HG03025 (cell line): Measurements from ENCODE around the gene CD177.
"Not testable (repeated sequence)": the region's sequence is repeated elsewhere in the genome, so short reads cannot be mapped to it uniquely, and the experiment has no call there.

Source experiments
- ATAC-seq: cut with Tn5 transposase; IDR thresholded peaks from one replicate; pipeline ENCODE4 v1.9.1; 2021; ENCODE audit warnings: mild to moderate bottlenecking, moderate library complexity; ENCODE audit not compliant: unreplicated experiment, low FRiP score

The CD177 gene

DNA sequence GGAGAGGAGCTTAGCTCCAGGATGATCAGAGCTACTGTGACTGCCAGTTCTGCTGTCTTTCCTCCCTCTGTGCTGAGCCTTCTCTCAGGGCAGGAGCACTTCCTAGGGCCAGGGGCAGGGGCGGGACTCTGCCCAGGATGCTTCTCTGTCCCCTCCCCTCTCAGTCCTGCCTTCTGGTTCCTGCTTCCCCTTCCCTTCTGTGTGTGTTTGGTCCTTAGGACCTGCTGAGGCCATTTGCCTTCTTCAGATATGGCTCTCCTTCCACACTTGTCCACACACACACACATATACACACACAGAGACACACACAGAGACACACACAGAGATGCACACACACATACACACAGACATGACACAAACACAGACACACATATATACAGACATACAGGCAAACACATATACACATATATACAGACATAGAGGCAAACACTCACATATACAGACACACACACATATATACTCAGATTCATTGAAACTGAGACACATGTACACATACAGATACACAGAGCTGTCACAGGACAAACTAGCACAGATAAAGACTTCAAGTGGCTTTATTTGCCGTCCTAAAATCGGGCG, 22.0 kb upstream of the CD177 start:
- ATAC-seq, result no peak

- no peak for ATAC-seq
Measured at GRCh38 chr19:43332058-43332922, 21.2 kb upstream of the CD177 start.

DNA sequence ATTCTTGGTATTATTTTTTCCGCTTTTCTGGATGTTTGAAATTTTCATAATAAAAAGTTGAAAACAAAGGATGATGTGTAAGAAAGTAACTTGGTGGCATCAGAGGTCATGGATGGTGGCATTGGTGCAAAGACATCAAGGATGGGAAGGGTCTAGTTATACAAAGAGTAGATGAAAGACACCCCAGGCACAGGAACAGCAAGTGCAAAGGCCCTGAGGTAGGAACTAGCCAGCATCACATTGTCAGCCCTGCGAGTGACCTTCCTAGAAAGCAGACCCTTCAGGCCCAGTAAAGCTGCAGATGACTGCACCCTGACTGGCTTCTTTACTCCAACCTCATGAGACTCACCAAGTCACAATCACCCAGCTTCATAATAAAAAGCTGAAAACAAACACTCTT, 17.0 kb upstream of the CD177 start:
- ATAC-seq, result not testable (repeated sequence)

- no peak for ATAC-seq
Measured at GRCh38 chr19:43337737-43338136, 15.7 kb upstream of the CD177 start.

GRCh38 chr19:43338530-43338929, 15.0 kb upstream of the CD177 start:
- no peak for ATAC-seq

- not testable (repeated sequence) for ATAC-seq
Measured at GRCh38 chr19:43339243-43339930, 14.1 kb upstream of the CD177 start.

DNA sequence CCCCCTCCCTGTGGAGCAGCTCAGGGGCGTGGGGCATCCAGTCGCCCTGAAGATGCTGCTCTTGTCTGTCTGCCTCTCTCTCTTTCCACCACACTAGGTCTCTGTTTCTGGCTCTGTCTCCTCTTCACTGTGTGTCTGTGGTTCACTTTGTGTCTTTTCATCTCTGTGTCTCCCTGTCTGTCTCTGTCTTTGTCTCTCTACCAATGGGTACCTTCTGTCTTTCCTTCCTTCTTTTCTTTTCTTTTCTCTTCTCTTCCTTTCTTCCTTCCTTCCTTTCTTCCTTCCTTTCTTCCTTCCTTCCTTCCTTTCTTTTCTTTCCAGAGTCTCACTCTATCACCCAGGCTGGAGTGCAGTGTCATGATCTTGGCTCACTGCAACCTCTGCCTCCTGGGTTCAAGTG, 13.4 kb upstream of the CD177 start:
- ATAC-seq, result not testable (repeated sequence)

DNA sequence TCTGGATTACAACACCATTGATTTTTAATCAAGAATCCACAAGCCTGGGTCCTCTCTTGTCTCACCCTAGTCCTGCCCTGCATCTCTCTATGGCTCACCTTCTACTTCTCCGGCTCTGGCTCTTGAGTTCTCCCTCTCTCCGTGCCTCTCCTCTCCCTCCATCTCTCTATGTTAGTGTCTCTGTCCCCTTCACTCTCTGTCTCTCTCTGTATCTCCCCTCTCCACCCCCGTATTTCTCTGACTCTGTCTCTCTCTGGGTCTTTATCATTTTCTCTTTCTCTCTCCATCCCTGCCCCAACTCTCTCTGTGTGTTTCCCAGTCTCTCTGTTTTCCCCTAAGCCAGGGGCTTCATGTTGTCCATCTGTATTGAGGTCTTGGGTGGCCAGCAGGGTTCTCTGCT, 12.4 kb upstream of the CD177 start:
- ATAC-seq, result not testable (repeated sequence)

GRCh38 chr19:43342104-43342503, 11.4 kb upstream of the CD177 start:
- ATAC-seq, result not testable (repeated sequence)

- not testable (repeated sequence) for ATAC-seq
Measured at GRCh38 chr19:43344347-43344925, 9.1 kb upstream of the CD177 start.

- not testable (repeated sequence) for ATAC-seq
Measured at GRCh38 chr19:43349813-43350212, 3.7 kb upstream of the CD177 start.

DNA sequence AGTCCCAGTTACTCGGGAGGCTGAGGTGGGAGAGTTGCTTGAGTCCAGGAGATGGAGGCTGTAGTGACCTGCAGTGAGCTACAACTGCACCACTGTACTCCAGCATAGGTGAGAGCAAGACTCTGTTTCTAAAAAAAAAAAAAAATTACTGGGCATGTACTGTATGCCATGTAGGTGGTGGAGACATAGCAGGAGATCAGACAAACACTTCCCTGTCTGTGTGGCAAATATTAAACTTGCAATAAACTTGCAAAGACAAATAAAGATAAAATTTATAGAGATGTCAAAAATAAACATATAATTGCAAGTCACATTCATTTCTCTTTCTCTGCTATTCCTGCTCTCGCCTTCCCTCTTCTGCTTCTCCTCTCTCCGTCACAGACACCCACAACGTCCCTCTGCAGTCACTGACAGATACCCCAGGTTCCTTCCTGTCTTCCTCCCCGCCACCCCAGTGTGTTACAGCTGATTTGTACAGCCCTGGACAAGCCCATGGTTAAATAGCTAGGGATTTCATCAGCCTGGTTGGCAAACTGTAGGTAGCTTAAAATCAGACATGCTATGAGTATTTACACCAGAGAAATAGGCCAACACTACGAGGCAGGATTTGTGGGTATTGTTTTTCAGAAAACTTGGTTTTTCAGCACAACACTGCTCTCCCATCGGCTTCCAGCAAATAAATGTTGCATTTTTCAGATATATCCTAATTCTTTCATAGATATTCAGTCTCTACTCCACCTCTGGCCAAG, 1.3 kb upstream of the CD177 start:
- no peak for ATAC-seq

GRCh38 chr19:43354305-43354627, 780 bp downstream of the CD177 start:
- no peak for ATAC-seq

DNA sequence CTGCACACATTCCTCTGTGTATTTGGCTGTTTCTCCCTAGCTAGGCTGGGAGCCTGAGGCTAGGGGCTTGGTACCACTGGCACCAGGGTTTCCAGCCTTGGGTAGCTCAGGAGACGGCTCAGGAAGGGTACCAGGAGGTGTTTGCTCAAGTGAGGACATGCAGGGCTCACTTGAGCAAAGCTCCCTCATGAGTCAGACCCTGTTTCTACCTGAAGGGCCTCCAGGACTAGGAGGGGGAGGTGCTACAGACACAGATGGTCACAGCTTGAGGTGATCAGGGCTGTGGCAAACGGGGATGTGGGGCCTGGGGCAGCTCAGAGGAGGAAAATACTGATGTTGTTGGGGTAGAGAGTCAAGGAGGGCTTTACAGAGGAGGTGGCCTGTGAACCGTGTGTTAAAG, 3.3 kb downstream of the CD177 start:
- not testable (repeated sequence) for ATAC-seq

DNA sequence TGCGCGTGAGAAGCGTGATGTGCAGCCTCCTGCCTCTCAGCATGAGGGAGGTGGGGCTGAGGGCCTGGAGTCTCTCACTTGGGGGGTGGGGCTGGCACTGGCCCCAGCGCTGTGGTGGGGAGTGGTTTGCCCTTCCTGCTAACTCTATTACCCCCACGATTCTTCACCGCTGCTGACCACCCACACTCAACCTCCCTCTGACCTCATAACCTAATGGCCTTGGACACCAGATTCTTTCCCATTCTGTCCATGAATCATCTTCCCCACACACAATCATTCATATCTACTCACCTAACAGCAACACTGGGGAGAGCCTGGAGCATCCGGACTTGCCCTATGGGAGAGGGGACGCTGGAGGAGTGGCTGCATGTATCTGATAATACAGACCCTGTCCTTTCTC, 8.7 kb downstream of the CD177 start:
- ATAC-seq, result no peak

- ATAC-seq, result no peak
Measured at GRCh38 chr19:43362745-43363144, 9.3 kb downstream of the CD177 start.

DNA sequence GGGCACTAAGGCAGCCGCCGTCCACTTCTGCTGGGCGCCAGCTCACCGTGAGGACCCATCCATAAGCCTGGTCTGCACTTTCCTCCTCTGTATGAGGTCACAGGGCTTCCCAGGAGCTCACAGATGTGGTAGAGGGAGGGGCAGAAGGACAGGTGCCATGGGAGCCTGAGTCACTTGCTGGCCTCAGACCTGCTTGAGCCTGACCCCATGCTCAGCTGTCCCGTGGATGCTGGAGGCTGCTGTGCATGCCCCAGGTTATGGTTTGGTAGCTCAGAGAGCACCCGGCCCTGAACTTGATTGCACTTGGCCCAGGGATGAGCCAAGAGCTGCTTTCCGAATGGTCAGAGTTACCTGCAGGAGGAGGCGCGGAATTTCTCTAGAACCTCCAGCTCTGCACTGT, 12.2 kb downstream of the CD177 start:
- ATAC-seq, result not testable (repeated sequence)

- no peak for ATAC-seq
Measured at GRCh38 chr19:43367822-43368221, 14.3 kb downstream of the CD177 start.

DNA sequence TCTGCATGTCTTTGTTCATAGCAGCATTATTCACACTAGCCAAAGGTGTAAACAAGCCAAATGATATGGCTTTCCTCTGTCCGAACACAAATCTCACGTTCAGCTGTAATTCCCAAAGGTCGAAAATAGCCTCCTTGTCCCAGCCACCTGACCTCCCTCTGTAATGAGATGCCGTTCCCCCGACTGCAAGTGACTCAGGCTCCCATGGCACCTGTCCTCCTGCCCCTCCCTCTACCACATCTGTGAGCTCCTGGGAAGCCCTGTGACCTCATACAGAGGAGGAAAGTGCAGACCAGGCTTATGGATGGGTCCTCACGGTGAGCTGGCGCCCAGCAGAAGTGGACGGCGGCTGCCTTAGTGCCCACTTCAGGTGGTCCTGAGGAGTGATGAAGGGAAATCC, 15.4 kb downstream of the CD177 start:
- ATAC-seq, result not testable (repeated sequence)

DNA sequence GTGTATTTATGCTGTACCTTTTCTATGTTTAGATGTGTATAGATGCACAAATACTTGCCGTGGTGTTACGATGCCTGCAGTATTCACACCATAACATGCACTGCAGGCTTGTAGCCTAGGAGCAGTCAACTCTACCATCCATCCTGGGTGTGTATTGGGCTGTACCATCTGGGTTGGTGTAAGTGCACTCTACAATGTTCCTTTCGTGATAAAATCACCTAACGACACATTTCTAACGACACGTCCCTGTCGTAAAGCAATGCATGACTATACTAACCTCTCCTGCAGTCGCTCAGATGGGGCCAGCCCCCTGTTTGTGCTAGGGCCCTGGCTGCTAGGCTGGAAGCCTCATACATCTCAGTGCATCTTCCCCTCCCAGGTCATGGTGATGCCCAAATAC, 18.4 kb downstream of the CD177 start:
- ATAC-seq, result no peak

DNA sequence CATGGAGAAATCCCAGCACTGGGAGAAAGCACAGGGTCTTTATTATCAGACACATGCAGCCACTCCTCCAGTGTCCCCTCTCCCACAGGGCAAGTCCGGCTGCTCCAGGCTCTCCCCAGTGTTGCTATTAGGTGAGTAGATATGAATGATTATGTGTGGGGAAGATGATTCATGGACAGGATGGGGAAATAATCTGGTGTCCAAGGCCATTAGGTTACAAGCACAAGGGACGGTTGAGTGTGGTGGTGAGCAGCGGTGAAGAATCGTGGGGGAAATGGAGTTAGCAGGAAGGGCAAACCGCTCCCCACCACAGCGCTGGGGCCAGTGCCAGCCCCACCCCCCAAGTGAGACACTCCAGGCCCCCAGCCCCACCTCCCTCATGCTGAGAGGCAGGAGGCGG, 19.0 kb downstream of the CD177 start:
- no peak for ATAC-seq
